Ovary (tissue), 9 donors: ENCODE results near the gene SLC12A8. TPM values are rescaled to one million over a fixed set of nuclear protein-coding genes. Genes with fewer than 3 reads are reported as not detected.

Source experiments
- DNase-seq, 5 donors: peaks; one replicate each; pipeline ENCODE4 v3.0.0-alpha.2; 2019 to 2020
- H3K27ac ChIP-seq, 2 donors: fragments of 200-600 bp; one replicate each; pipeline versions ENCODE4 v1.5.1 to v1.8.0; 2019 to 2022
- H3K27me3 ChIP-seq: fragments of 200-600 bp; one replicate; pipeline ENCODE4 v1.8.0; 2022
- H3K36me3 ChIP-seq: fragments of 200-600 bp; sonication (generic); one replicate; pipeline ENCODE4 v1.5.1; 2019
- H3K4me1 ChIP-seq: one replicate; pipeline ENCODE4 v1.8.1; 2013; ENCODE audit warnings: mild to moderate bottlenecking, moderate library complexity; ENCODE audit not compliant: insufficient read depth
- H3K4me3 ChIP-seq: fragments of 200-600 bp; sonication (generic); one replicate; pipeline ENCODE4 v1.5.1; 2017
- H3K9me3 ChIP-seq, 2 donors: fragments of 200-600 bp in 1 of 2; sonication (generic) in 1 of 2; one replicate each; pipeline versions ENCODE4 v1.5.1 to v1.8.1; 2013 to 2019; ENCODE audit warnings: mild to moderate bottlenecking in 1 of 2, moderate library complexity in 1 of 2
- EP300 ChIP-seq: sonication (generic); formaldehyde crosslinking; IDR thresholded peaks from one replicate; pipeline ENCODE4 v1.6.1; 2017; ENCODE audit warnings: antibody characterized with exemption
- POLR2A ChIP-seq: fragments of 450-650 bp; IDR thresholded peaks from one replicate; pipeline ENCODE4 v1.6.1; 2017; ENCODE audit warnings: antibody characterized with exemption, mild to moderate bottlenecking, moderate library complexity
- WGBS, 3 donors: extraction: QIAGEN DNeasy Blood & Tissue Kit in 1 of 3; methylation state at CpG; one replicate each; pipeline versions ENCODE4 v1.1.5 to v1.1.7; 2013 to 2017; 5-methylcytosine and 5-hydroxymethylcytosine counted together
- intact Hi-C, 4 donors: fragments of 100-400 bp; cut with DNase I; formaldehyde crosslinking; loops; one replicate each; pipeline versions ENCODE4 v1.11.0 to v1.15.1; 2022 to 2023
- polyA plus RNA-seq, 2 donors: library from polyadenylated mRNA; stranded (reverse); fragments of 200-250 nt in 1 of 2; fragments of 350-450 nt in 1 of 2; fragmentation: Illumina TruSeq in 1 of 2; extraction: RNeasy Lipid Tissue Mini Kit (QIAGEN cat#74804) in 1 of 2; gene quantifications; one replicate each; pipeline ENCODE4 v1.2.3, GENCODE V29; 2013 to 2014
- total RNA-seq, 7 donors: library from RNA; depleted of rRNA in 2 of 7; stranded (reverse); fragments of >200 nt in 2 of 7; fragmentation: NEBNext Ultra II Directional in 3 of 7; extraction: Animal tissue kit (Norgen Biotek cat#: 25700) in 3 of 7; gene quantifications; one replicate each; pipeline versions ENCODE4 v1.1.0 to v1.2.4, GENCODE V29; 2016 to 2023
- TF ChIP-seq, protein P1 (sequence below), 3 donors: fragments of 450-650 bp in 2 of 3; fragments of 200-600 bp in 1 of 3; IDR thresholded peaks; one replicate each; pipeline versions ENCODE4 v1.5.1 to v1.8.0; 2016 to 2022; ENCODE audit warnings: antibody characterized with exemption in 3 of 3, mild to moderate bottlenecking in 1 of 3
- donor health status: DM: no; HTN: no; CAD: no; lungs with moderate emphysema.
- donor health status: DM: no; HTN: no; CAD: no.
- donor health status: Bipolar disorder and iron deficiency.
- donor health status: DM: yes; HTN: yes; CAD: no.
- donor health status: DM: no; HTN: no; CAD: no.
- donor health status: DM: yes; HTN: yes; CAD: no.

The SLC12A8 gene
- total and polyA plus RNA-seq, 9 donors, result 0.28 to 11.5 (median 1.5) TPM

DNA sequence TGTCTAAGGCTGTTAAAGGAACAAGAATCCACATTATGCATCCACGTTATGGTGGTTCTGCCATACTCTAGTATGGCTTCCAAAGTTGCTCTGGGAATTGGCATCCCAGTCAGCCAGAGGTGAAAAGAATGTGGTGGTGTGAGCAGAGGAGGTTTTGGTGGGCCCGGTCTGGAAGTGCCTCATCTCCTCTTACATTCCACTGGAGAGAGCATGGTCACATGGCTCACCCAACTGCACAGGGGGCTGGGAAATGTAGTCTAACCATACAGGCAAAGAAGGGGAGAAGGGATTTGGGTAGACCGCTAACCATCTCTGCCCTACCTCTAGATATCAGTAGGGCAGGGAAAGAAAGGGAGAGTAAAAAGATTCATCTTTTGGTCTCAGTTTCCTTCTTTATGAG lies 153.6 kb downstream of the SLC12A8 start:
- peaks cover 13% of the 10 kb centered on the region for H3K4me1 ChIP-seq
- no peak for DNase-seq
- H3K27ac ChIP-seq, result no peak overlapping the region
- no peak overlapping the region for H3K4me3 ChIP-seq
- intact Hi-C loops, result loop anchor here in 2 of 4 donors (5.0 to 10.0 kb wide), 2 partner anchors 83 to 86 kb away; no protein-coding TSS in a partner anchor
- H3K27me3 ChIP-seq, result no peaks in the 10 kb centered on the region
- WGBS, 3 donors, result 89 to 96% (median 94%) methylated on average over 3 of the region's 3 CpGs
- H3K9me3 ChIP-seq, result no peaks in the 10 kb centered on the region
- H3K36me3 ChIP-seq, result no peaks in the 10 kb centered on the region
- TF ChIP-seq POLR2A (no peak), EP300 (no peak)
- TF ChIP-seq, protein P1, sequence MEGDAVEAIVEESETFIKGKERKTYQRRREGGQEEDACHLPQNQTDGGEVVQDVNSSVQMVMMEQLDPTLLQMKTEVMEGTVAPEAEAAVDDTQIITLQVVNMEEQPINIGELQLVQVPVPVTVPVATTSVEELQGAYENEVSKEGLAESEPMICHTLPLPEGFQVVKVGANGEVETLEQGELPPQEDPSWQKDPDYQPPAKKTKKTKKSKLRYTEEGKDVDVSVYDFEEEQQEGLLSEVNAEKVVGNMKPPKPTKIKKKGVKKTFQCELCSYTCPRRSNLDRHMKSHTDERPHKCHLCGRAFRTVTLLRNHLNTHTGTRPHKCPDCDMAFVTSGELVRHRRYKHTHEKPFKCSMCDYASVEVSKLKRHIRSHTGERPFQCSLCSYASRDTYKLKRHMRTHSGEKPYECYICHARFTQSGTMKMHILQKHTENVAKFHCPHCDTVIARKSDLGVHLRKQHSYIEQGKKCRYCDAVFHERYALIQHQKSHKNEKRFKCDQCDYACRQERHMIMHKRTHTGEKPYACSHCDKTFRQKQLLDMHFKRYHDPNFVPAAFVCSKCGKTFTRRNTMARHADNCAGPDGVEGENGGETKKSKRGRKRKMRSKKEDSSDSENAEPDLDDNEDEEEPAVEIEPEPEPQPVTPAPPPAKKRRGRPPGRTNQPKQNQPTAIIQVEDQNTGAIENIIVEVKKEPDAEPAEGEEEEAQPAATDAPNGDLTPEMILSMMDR (IDR thresholded peaks at IDR 0.05), result no peak

DNA sequence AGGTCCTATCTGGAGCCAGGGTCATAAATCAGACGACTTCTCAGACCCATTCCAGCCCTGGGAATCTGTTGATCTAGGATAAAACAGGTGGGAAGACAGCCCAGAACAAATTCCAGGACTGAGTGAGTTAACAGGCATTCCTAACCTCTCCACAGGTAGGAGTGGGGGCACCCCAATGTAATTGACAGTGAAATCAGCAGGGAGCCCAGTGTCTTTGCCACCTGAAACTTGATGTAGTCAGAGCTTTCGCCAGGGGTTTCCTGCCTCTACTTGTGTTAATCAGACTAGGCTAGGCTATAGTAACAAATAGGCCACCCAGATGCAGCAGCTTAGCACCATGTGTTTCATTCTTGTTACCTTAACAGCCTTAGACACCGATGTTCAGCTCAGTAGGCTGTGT lies 154.0 kb downstream of the SLC12A8 start:
- intact Hi-C loops, result loop anchor here in 2 of 4 donors (5.0 to 10.0 kb wide), 2 partner anchors 84 to 86 kb away; no protein-coding TSS in a partner anchor

DNA sequence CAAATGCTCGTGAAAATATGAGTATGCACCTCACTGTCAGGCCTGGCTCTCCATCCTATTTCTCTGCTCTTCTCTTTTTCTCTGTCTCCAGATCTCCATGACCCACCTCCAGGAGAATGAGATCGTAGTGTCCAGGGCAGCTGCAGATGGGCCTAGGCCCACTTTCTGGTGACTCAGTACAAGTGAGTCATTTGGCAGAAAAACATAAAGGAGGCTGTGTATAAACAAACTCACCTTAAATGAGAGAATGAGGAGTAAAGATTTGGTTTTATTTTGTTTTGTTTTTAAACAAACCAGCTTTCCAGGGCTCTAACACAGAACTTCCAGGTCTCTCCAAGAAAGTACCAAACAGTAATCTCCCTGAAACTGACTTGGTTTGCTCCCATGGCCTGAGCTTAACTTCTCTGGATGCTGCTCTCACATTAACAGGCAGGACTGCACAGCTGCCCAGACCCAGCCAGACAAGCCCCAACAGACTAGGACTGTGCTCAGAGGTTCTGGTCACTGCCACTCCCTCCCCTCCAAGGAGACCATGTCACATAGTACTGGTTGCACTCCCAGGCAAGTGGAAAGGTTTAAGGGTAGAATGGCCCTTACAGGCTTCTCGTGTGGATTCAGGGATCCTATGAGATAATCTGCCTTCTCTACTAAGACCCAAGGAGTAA lies 155.2 kb downstream of the SLC12A8 start:
- H3K9me3 ChIP-seq, result no peaks in the 10 kb centered on the region
- H3K4me1 ChIP-seq, result peaks cover 17% of the 10 kb centered on the region
- 66 to 91% (median 83%) methylated on average over 3 of the region's 3 CpGs for WGBS, 3 donors
- no peaks in the 10 kb centered on the region for H3K27me3 ChIP-seq
- no peak overlapping the region for H3K4me3 ChIP-seq
- TF ChIP-seq POLR2A (no peak), EP300 (no peak)
- TF ChIP-seq, protein P1 (IDR thresholded peaks at IDR 0.05), result no peak
- no peak for DNase-seq
- no peaks in the 10 kb centered on the region for H3K36me3 ChIP-seq
- no peak overlapping the region for H3K27ac ChIP-seq
- intact Hi-C loops, result loop anchor here in 2 of 4 donors (5.0 to 10.0 kb wide), 2 partner anchors 85 to 87 kb away; no protein-coding TSS in a partner anchor

More for the DNA sequence above, 154.0 kb downstream of the SLC12A8 start:
- Histone ChIP-seq H3K9me3 (no peaks in the 10 kb centered on the region), H3K27ac (no peak overlapping the region), H3K4me3 (no peak overlapping the region), H3K36me3 (no peaks in the 10 kb centered on the region), H3K27me3 (no peaks in the 10 kb centered on the region), H3K4me1 (peaks cover 14% of the 10 kb centered on the region)
- no peak for DNase-seq
- TF ChIP-seq, protein P1 (IDR thresholded peaks at IDR 0.05), result no peak
- TF ChIP-seq POLR2A, result no peak
- no peak for TF ChIP-seq EP300
- WGBS, 3 donors, result 94 to 97% (median 95%) methylated on average over 3 of the region's 3 CpGs

DNA sequence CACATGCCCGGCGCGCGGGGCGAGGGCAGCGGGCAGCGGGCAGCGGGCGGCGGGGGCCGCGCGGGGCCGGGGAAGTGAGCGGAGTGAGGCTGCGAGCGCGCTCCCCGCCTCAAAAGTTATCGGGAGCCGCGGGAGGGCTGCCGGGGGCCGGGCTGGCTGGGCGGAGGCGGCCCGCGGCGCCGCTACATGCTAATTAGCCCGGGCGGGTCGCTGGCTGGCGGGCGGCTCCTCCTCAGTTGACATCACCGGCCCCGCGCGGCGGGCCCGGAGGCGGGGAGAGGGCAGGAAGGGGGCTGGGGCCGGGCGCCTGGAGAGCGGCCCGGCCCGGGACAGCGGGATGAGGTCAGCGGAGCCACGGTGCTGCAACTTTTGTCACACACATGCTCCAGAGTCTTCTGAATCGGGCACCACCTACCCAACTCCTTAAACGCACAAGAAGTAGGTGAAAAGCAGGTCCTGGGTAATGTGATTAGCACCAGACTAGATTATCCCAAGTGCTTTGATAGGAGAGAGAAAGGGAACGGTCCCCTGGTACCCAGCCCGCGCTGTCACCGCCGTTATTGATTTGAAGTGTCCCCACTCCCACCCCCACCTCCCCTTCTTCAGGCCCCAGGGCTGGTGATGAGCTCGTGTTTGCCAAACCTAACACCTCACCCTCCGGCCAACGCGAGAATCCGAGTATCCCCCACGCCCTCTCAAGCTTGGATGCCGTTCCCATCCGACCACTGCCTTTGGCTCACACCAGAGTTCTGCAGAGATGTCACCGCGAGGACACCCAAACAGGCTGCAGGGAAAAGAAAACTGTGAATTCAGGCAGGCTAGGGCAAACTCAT lies 156.4 kb downstream of the SLC12A8 start, which contains the start of gene HEG1:
Gene HEG1 (minus strand): TSS at position 85 of the 833 bp plus-strand sequence. CDS start 107 bp downstream, outside the sequence.
- TF ChIP-seq, protein P1 (IDR thresholded peaks at IDR 0.05), result no peak
- TF ChIP-seq POLR2A (peak; percentile 60), EP300 (no peak)
- H3K27ac ChIP-seq, result peak within 1 kb of the TSS; percentile 95
- peak; percentile 84 to 91 (median 88) for DNase-seq
- H3K9me3 ChIP-seq, result no peaks in the 10 kb centered on the region
- intact Hi-C loops, result loop anchor here in 2 of 4 donors (5.0 to 10.0 kb wide), 2 partner anchors 86 to 89 kb away; no protein-coding TSS in a partner anchor
- H3K4me1 ChIP-seq, result peaks cover 17% of the 10 kb centered on the region
- H3K27me3 ChIP-seq, result no peaks in the 10 kb centered on the region
- no peaks in the 10 kb centered on the region for H3K36me3 ChIP-seq
- peak within 1 kb of the TSS; percentile 84 for H3K4me3 ChIP-seq
- WGBS, 3 donors, result 1 to 3% (median 2%) methylated on average over 45 to 67 of the region's 67 CpGs
